SK-N-MC (cell line): ENCODE measurements around the gene ABCB11.

Source experiments
- DNase-seq: peaks from one replicate; pipeline ENCODE4 v3.0.0-alpha.2; 2011; ENCODE audit warnings: low read depth, low spot score
- H3K27ac ChIP-seq: fragments of 200-600 bp; sonication (generic); 2 replicates; pipeline ENCODE4 v1.5.1; 2016; ENCODE audit warnings: mixed run types
- H3K36me3 ChIP-seq: fragments of 200-600 bp; sonication (generic); 2 replicates; pipeline ENCODE4 v1.6.1; 2017; ENCODE audit warnings: antibody characterized with exemption, low read length, mixed read lengths; ENCODE audit not compliant: insufficient read depth
- H3K4me3 ChIP-seq: fragments of 200-600 bp; sonication (generic); 2 replicates; pipeline ENCODE4 v1.5.1; 2016
- H3K9ac ChIP-seq: fragments of 200-600 bp; sonication (generic); 2 replicates; pipeline ENCODE4 v1.8.0; 2017; ENCODE audit warnings: mixed run types, mixed read lengths; ENCODE audit not compliant: insufficient read length
- H3K9me3 ChIP-seq: fragments of 200-600 bp; sonication (generic); 2 replicates; pipeline ENCODE4 v1.6.1; 2017; ENCODE audit warnings: low read depth, mild to moderate bottlenecking, antibody characterized with exemption, low read length, moderate library complexity, mixed read lengths
- EZH2 ChIP-seq: fragments of 200-600 bp; sonication (generic); IDR thresholded peaks from one replicate; pipeline ENCODE4 v1.6.1; 2017; ENCODE audit warnings: antibody characterized with exemption
- FOXP2 ChIP-seq: optimal IDR thresholded peaks from 2 replicates; pipeline ENCODE3; 2011; ENCODE audit warnings: mild to moderate bottlenecking, moderate library complexity; ENCODE audit not compliant: insufficient read depth; ENCODE audit errors: extremely low read length, control extremely low read depth
- POLR2AphosphoS5 ChIP-seq: IDR thresholded peaks from 2 replicates; pipeline ENCODE4 v1.6.1; 2012; ENCODE audit warnings: mild to moderate bottlenecking, low read depth, low read length, borderline replicate concordance

The ABCB11 gene

DNA sequence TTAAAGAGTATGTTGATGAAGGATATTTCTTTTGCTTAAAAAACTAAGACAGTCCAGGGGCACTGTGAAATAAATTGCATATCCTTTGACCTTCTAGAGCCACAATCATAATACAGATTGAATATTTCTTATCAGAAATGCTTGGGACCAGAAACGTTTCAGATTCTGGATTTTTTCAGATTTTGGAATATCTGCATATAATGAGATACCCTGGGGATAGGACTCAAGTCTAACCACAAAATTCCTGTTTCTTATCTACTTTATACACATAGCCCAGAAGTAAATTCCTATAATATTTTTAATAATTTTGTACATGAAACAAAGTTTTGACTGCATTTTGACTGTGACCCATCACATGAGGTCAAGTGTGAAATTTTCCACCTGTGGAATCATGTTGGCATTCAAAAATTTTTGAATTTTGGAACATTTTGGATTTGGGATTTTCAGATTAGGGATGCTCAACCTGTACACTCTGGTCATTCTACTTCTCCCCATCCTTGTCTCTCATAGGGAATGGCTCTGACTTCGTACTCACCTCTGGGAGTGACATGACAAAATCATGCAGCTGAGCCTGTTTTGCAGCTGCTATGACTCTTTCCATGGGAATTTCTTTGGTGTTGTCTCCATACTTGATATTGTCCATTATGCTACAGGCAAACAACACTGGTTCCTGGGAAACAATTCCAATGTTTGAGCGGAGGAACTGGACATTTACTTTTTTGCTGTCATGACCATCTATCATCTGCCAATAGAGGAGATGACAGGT is 104.3 kb downstream of the ABCB11 start:
- H3K27ac ChIP-seq: no peak overlapping the region
- H3K4me3 ChIP-seq: no peak overlapping the region

DNA sequence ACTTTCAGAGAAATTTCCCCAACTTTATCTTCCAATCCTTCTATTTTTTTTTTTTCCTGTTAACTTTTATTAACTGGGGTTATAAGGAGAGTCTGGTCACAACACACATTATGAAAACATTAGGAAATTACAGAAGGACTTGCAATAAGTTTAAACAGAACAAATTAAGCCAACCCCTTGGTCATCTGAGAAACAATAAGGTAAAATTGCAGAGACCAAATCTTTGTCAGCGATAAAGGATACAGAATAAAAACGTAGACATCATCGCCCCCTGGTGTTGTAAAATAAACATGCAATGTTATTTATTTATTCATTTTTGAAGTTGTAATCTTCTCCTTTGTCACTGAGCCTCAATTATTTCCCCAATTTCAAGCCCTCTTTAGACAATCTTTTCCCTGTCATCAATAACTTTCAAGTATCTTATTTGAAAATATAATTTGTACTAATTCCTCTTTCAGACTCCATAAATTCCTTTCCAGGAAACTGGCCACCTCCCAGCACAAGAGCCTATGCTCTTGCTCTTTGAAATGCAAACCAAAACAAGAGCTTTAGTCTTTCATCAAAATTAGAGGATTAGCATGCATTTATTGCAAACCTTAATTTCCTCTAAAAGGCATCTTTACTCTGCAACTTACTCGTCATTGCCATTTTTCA is 110.5 kb downstream of the ABCB11 start:
- Histone ChIP-seq H3K9me3 (no peaks in the 10 kb centered on the region), H3K27ac (no peak overlapping the region), H3K36me3 (no peaks in the 10 kb centered on the region), H3K9ac (no peak overlapping the region), H3K4me3 (no peak overlapping the region)
- peak; percentile 18 for DNase-seq
- TF ChIP-seq FOXP2: no peak
- no peak for TF ChIP-seq POLR2AphosphoS5
- TF ChIP-seq EZH2: no peak

More for the DNA sequence above, 104.3 kb downstream of the ABCB11 start:
- Histone ChIP-seq H3K9ac (no peak overlapping the region), H3K36me3 (no peaks in the 10 kb centered on the region), H3K9me3 (no peaks in the 10 kb centered on the region)
- TF ChIP-seq EZH2 (no peak), POLR2AphosphoS5 (no peak), FOXP2 (no peak)
- no peak for DNase-seq

DNA sequence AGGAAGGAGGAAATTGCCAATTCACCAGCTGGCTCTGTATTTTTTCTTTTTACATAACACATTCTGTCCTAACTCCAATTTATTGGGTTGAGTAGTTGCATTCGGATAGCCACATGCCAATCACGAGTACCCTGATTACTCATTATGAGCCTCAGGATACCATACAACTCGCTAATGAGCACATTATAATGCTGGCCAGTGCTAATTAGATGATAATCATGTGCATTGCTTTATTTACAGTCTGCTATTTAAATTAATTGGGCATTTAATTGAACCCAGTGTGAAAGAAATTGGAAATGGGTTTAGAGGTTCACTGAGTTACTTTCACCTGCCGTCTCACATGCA is 114.8 kb downstream of the ABCB11 start:
- DNase-seq: no peak
- no peak overlapping the region for H3K27ac ChIP-seq
- no peaks in the 10 kb centered on the region for H3K9me3 ChIP-seq
- H3K36me3 ChIP-seq: no peaks in the 10 kb centered on the region
- H3K4me3 ChIP-seq: no peak overlapping the region
- H3K9ac ChIP-seq: no peak overlapping the region
- TF ChIP-seq POLR2AphosphoS5: no peak
- TF ChIP-seq FOXP2: no peak
- no peak for TF ChIP-seq EZH2

DNA sequence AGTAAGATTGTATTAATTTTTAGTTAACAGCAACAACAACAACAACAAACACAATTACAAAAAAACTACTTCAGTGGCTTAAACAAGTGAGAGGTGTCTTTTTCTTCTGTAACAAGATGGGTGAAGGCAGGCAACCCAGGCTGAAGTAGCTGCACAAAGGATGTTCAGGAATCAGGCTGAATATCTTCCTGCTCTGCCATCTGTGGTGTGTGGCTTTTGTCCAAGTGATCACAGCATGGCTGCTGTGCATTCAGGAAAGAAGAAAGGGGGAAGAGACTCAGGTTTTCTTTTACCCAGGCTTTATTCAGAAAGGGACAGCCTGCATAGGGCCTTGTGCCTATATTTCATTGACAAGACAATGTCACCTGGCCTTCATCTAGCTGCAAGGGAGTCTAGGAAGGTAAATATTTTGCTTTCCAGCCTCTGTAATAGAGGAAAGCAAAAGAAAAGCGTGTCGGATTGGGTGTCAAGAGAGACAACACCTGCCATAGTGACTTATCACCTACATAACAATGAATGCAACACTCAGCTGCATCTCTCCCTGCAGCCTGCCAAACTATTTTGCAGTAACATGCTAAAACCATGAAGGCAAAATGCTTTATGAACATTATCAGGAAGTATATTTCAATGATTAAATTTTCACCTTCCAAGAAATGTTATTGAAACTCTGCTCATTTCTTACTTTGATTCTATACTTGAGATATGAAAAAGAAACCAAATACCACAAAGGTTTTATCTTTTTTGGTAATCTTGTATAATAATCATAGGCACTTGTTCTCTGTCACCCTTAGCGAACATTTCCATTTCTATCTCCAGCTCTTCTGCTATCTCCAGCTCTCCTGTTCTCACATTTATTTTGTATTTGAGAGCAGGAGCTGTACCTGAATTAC is 115.4 kb downstream of the ABCB11 start:
- Histone ChIP-seq H3K9ac (no peak overlapping the region), H3K36me3 (no peaks in the 10 kb centered on the region), H3K9me3 (no peaks in the 10 kb centered on the region), H3K4me3 (no peak overlapping the region), H3K27ac (no peak overlapping the region)
- TF ChIP-seq EZH2 (no peak), FOXP2 (no peak), POLR2AphosphoS5 (no peak)
- no peak for DNase-seq

DNA sequence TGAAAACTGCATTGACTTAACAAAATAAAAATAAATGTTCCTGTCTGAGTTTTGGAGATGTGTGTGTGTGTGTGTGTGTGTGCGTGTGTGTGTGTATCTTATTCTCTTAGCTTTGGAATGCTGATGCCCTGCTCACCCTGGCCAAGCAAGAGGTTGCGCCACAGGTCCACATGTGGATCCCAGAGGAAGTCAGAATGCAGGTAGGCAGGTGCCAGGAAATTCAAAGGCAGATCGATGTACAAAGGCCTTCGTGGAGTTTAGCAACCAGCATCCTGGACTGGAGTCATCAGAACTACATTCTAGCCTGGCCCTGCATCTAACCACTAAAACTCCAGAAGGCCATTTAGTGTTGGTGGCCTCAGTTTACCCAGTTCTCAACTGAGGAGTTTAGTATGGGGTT is 117.6 kb downstream of the ABCB11 start:
- H3K27ac ChIP-seq: no peak overlapping the region
- H3K9ac ChIP-seq: no peak overlapping the region
- DNase-seq: no peak
- TF ChIP-seq EZH2 (no peak), POLR2AphosphoS5 (no peak), FOXP2 (no peak)
- no peaks in the 10 kb centered on the region for H3K36me3 ChIP-seq
- no peaks in the 10 kb centered on the region for H3K9me3 ChIP-seq
- no peak overlapping the region for H3K4me3 ChIP-seq

DNA sequence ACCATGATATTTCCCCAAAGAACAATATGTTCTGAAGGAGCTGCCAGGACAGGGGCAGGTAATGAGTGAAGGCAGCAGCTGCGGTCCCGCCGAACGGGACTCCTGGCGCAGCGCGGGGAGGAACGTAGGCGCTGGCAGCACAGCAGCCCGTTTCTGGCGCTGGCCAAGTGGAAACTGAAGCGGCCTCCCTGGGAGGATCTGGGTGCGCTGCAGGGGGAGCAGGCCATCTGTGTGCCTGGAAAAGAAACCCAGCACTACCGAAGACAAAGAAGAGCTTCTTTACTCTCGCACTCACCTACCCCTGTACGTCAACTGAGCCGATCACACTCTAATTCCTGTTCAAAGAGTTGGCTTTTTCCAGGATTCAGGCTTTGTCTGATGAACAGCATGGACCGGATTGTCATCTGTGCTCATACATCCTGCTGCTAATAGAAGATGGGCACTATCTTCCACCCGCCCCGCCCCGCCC is 118.2 kb downstream of the ABCB11 start:
- Histone ChIP-seq H3K9ac (no peak overlapping the region), H3K9me3 (no peaks in the 10 kb centered on the region), H3K4me3 (no peak overlapping the region), H3K27ac (no peak overlapping the region), H3K36me3 (no peaks in the 10 kb centered on the region)
- no peak for DNase-seq
- TF ChIP-seq EZH2 (no peak), FOXP2 (no peak), POLR2AphosphoS5 (no peak)

DNA sequence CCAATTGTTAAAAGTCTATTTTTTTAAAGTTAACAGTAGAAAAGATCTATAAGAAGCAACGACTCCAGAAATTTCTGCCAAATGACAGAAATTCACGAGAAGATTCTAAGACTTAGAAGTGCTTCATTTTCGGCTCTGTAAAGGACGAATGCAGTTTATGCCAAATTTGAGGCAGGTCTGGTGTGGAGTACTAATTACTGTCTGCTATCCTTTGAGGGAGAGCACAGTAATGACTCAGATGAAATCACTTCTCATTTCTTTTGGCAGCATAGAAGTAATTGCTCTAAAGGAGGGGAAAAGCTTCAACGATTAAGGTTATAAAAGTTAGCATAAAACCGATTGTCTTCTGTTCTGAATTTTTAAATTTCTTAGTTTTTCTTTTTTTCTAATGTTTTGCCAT is 118.7 kb downstream of the ABCB11 start:
- TF ChIP-seq FOXP2: no peak
- TF ChIP-seq EZH2: no peak
- no peak for TF ChIP-seq POLR2AphosphoS5
- H3K9me3 ChIP-seq: no peaks in the 10 kb centered on the region
- H3K4me3 ChIP-seq: no peak overlapping the region
- H3K9ac ChIP-seq: no peak overlapping the region
- H3K27ac ChIP-seq: no peak overlapping the region
- DNase-seq: no peak
- H3K36me3 ChIP-seq: no peaks in the 10 kb centered on the region

DNA sequence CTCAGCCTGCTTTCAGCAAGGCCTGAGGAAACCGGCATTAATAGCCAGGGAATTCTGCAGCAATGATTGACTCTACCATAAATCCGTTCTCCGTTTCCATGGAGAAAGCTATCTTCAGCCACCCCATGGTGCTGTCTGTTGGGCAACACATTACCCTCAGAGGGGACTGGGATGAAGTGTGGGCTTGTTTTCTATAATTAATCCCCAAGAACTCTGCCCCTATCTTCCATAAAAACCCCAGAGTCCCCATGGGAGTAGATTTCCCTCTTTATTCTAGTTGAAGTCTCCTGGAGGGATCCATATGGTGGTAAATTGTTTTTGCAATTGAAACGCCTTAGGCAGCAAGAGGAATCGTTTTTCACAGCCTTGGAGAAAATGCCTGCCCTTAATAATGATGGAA is 120.8 kb downstream of the ABCB11 start:
- peak; percentile 83 for DNase-seq
- Histone ChIP-seq H3K27ac (no peak overlapping the region), H3K9ac (no peak overlapping the region), H3K4me3 (no peak overlapping the region), H3K9me3 (no peaks in the 10 kb centered on the region), H3K36me3 (no peaks in the 10 kb centered on the region)
- TF ChIP-seq POLR2AphosphoS5 (peak; percentile 21; the same call in 1 of the 2 replicates), FOXP2 (no peak), EZH2 (no peak)
